HEK293 (cell line): ENCODE measurements around the gene BAZ1A.

ENCODE experiments used
- CTCF ChIP-seq: fragments of 450-650 bp; formaldehyde crosslinking; IDR thresholded peaks from 2 replicates; pipeline ENCODE4 v1.5.1; 2016; ENCODE audit warnings: missing biosample characterization, missing genetic modification characterization
- REST ChIP-seq: fragments of 450-650 bp; formaldehyde crosslinking; IDR thresholded peaks from 2 replicates; pipeline ENCODE4 v1.5.1; 2016; ENCODE audit warnings: missing biosample characterization, missing genetic modification characterization
- WT1 ChIP-seq: fragments of 450-650 bp; formaldehyde crosslinking; IDR thresholded peaks from 2 replicates; pipeline ENCODE4 v1.5.1; 2016; ENCODE audit warnings: missing biosample characterization, missing genetic modification characterization
- YY2 ChIP-seq: fragments of 450-650 bp; formaldehyde crosslinking; IDR thresholded peaks from 2 replicates; pipeline ENCODE4 v1.5.1; 2016; ENCODE audit warnings: missing biosample characterization, missing genetic modification characterization
- ZBTB17 ChIP-seq: fragments of 450-650 bp; formaldehyde crosslinking; IDR thresholded peaks from 2 replicates; pipeline ENCODE4 v1.5.1; 2016; ENCODE audit warnings: missing biosample characterization, missing genetic modification characterization
- ZFHX2 ChIP-seq: fragments of 450-650 bp; formaldehyde crosslinking; conservative IDR thresholded peaks from 2 replicates; pipeline ENCODE4 v1.5.1; 2016; ENCODE audit warnings: missing biosample characterization, missing genetic modification characterization
- ZFP37 ChIP-seq: fragments of 450-650 bp; formaldehyde crosslinking; IDR thresholded peaks from 2 replicates; pipeline ENCODE4 v1.5.1; 2016; ENCODE audit warnings: missing biosample characterization, missing genetic modification characterization
- ZNF133 ChIP-seq: fragments of 450-650 bp; formaldehyde crosslinking; IDR thresholded peaks from 2 replicates; pipeline ENCODE4 v1.5.1; 2016; ENCODE audit warnings: missing biosample characterization, missing genetic modification characterization
- ZNF266 ChIP-seq: fragments of 450-650 bp; formaldehyde crosslinking; IDR thresholded peaks from 2 replicates; pipeline ENCODE4 v1.5.1; 2016; ENCODE audit warnings: missing biosample characterization, missing genetic modification characterization, low read depth
- ZNF561 ChIP-seq: fragments of 450-650 bp; IDR thresholded peaks from 2 replicates; pipeline ENCODE4 v1.5.1; 2018; ENCODE audit warnings: missing biosample characterization, missing genetic modification characterization, borderline replicate concordance
- ZNF571 ChIP-seq: fragments of 450-650 bp; formaldehyde crosslinking; IDR thresholded peaks from 2 replicates; pipeline ENCODE4 v1.5.0; 2017; ENCODE audit warnings: missing biosample characterization, missing genetic modification characterization
- ZNF660 ChIP-seq: fragments of 450-650 bp; IDR thresholded peaks from 2 replicates; pipeline ENCODE4 v1.5.1; 2018; ENCODE audit warnings: missing biosample characterization, mild to moderate bottlenecking, missing genetic modification characterization
- TF ChIP-seq, protein P1 (sequence below): fragments of 450-650 bp; IDR thresholded peaks from 2 replicates; pipeline ENCODE4 v1.5.1; 2018; ENCODE audit warnings: missing biosample characterization, mild to moderate bottlenecking, missing genetic modification characterization

DNA sequence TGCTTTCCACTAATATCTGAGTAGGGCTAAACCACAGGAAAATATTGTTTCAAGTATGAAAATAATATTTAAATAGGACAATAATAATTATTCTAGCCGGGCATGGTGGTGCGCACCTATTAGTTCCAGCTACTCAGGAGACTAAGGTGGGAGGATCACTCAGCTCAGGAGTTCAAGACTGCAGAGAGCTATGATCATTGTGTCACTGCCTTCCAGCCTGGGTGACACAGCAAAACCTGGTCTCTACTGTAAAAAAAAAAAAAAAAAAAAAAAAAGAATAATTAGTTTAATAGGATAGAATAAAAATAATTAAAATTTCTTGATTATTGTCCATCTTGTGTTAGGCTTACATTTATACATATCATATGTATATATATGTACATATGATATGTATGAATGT, 38.5 kb upstream of the BAZ1A start:
- TF ChIP-seq CTCF (tag by site-specific recombination) (no peak), ZFP37 (tag by site-specific recombination) (no peak), ZNF133 (tag by site-specific recombination) (no peak), ZNF660 (tag by site-specific recombination) (no peak), ZFHX2 (tag by site-specific recombination) (no peak), ZNF571 (tag by site-specific recombination) (no peak), ZBTB17 (no peak), ZNF561 (tag by site-specific recombination) (no peak), WT1 (tag by site-specific recombination) (no peak), REST (tag by site-specific recombination) (no peak), YY2 (no peak), ZNF266 (tag by site-specific recombination) (no peak)
- TF ChIP-seq, protein P1, sequence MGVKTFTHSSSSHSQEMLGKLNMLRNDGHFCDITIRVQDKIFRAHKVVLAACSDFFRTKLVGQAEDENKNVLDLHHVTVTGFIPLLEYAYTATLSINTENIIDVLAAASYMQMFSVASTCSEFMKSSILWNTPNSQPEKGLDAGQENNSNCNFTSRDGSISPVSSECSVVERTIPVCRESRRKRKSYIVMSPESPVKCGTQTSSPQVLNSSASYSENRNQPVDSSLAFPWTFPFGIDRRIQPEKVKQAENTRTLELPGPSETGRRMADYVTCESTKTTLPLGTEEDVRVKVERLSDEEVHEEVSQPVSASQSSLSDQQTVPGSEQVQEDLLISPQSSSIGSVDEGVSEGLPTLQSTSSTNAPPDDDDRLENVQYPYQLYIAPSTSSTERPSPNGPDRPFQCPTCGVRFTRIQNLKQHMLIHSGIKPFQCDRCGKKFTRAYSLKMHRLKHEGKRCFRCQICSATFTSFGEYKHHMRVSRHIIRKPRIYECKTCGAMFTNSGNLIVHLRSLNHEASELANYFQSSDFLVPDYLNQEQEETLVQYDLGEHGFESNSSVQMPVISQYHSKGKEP (tag by site-specific recombination) = no peak
